WTC11 (cell line): ENCODE results near the gene PVALB. TPM values are rescaled to one million over a fixed set of nuclear protein-coding genes. Genes with fewer than 3 reads are reported as not detected.

Experiments
- ATAC-seq: fragments of 200-7000 bp; cut with Tn5 transposase; 2 replicates; pipeline ENCODE4 v1.10.0; 2021; ENCODE audit warnings: mild to moderate bottlenecking, moderate library complexity
- CTCF ChIA-PET: fragments of 300-600 bp; sonication (Branson Sonifier 250); formaldehyde crosslinking; loops from one replicate; lab custom pipeline; 2021; ENCODE audit warnings: antibody characterized with exemption; lab: Charles Lee
- POLR2A ChIA-PET: fragments of 350-600 bp; sonication (Branson Sonifier 250); formaldehyde crosslinking; loops from one replicate; lab custom pipeline; 2021; ENCODE audit warnings: antibody characterized with exemption; lab: Charles Lee
- DNase-seq: peaks from one replicate; pipeline ENCODE4 v3.0.0; 2021; ENCODE audit warnings: low spot score
- H3K27ac Mint-ChIP-seq: 2 replicates; pipeline ENCODE4 v1.8.0; 2021; ENCODE audit warnings: mixed read lengths
- H3K27me3 Mint-ChIP-seq: 2 replicates; pipeline ENCODE4 v1.8.0; 2021; ENCODE audit warnings: low read depth, mild to moderate bottlenecking, moderate library complexity, mixed read lengths
- H3K36me3 Mint-ChIP-seq: 2 replicates; pipeline ENCODE4 v1.8.0; 2021; ENCODE audit warnings: mixed read lengths
- H3K4me1 Mint-ChIP-seq: 2 replicates; pipeline ENCODE4 v1.8.0; 2022; ENCODE audit warnings: mixed read lengths
- H3K4me3 Mint-ChIP-seq: 2 replicates; pipeline ENCODE4 v1.8.0; 2021; ENCODE audit warnings: mild to moderate bottlenecking, moderate library complexity, mixed read lengths
- H3K9me3 Mint-ChIP-seq: 2 replicates; pipeline ENCODE4 v1.8.0; 2021; ENCODE audit warnings: mixed read lengths
- ETV6 ChIP-seq: sonication (generic); formaldehyde crosslinking; IDR thresholded peaks from 2 replicates; pipeline ENCODE4 v1.8.1; 2022; ENCODE audit warnings: mild to moderate bottlenecking, missing genetic modification reagents
- HMGA2 ChIP-seq: fragments of 250-450 bp; sonication (Bioruptor Pico); IDR thresholded peaks from 2 replicates; pipeline ENCODE4 v1.4.0; 2021; ENCODE audit warnings: mild to moderate bottlenecking, moderate library complexity
- MYBL2 ChIP-seq: sonication (generic); formaldehyde crosslinking; IDR thresholded peaks from 2 replicates; pipeline ENCODE4 v1.8.1; 2023; ENCODE audit warnings: mild to moderate bottlenecking, moderate library complexity, missing genetic modification reagents
- OVOL2 ChIP-seq: fragments of 250-450 bp; sonication (Bioruptor Pico); IDR thresholded peaks from 2 replicates; pipeline ENCODE4 v1.9.0; 2021; ENCODE audit warnings: mild to moderate bottlenecking, borderline replicate concordance
- TEAD1 ChIP-seq: sonication (generic); formaldehyde crosslinking; IDR thresholded peaks from 2 replicates; pipeline ENCODE4 v1.8.0; 2022; ENCODE audit warnings: mild to moderate bottlenecking, missing genetic modification reagents
- ZNF121 ChIP-seq: sonication (generic); formaldehyde crosslinking; IDR thresholded peaks from 2 replicates; pipeline ENCODE4 v1.8.0; 2023; ENCODE audit warnings: missing genetic modification reagents
- total RNA-seq: library from RNA; stranded (reverse); gene quantifications from 3 replicates; pipeline ENCODE4 v1.2.3, GENCODE V29; 2021
- TF ChIP-seq, protein P1 (sequence below): sonication (generic); formaldehyde crosslinking; IDR thresholded peaks from 2 replicates; pipeline ENCODE4 v1.8.1; 2022; ENCODE audit warnings: missing genetic modification reagents, borderline replicate concordance
- TF ChIP-seq, protein P2 (sequence below): sonication (generic); formaldehyde crosslinking; IDR thresholded peaks from 2 replicates; pipeline ENCODE4 v1.8.0; 2022; ENCODE audit warnings: mild to moderate bottlenecking, missing genetic modification reagents
- TF ChIP-seq, protein P3 (sequence below): sonication (generic); formaldehyde crosslinking; IDR thresholded peaks from 2 replicates; pipeline ENCODE4 v1.8.0; 2022; ENCODE audit warnings: mild to moderate bottlenecking, missing genetic modification reagents
- TF ChIP-seq, protein P4 (sequence below): sonication (generic); formaldehyde crosslinking; IDR thresholded peaks from 2 replicates; pipeline ENCODE4 v1.8.1; 2023; ENCODE audit warnings: mild to moderate bottlenecking, missing genetic modification reagents
- TF ChIP-seq, protein P5 (sequence below): sonication (generic); formaldehyde crosslinking; conservative IDR thresholded peaks from 2 replicates; pipeline ENCODE4 v1.8.1; 2022; ENCODE audit warnings: mild to moderate bottlenecking, missing genetic modification reagents
- TF ChIP-seq, protein P6 (sequence below): sonication (generic); formaldehyde crosslinking; IDR thresholded peaks from 2 replicates; pipeline ENCODE4 v1.8.1; 2023; ENCODE audit warnings: mild to moderate bottlenecking, moderate library complexity, missing genetic modification reagents
- TF ChIP-seq, protein P7 (sequence below): fragments of 250-450 bp; sonication (Bioruptor Pico); IDR thresholded peaks from 2 replicates; pipeline ENCODE4 v1.9.0; 2021; ENCODE audit warnings: mild to moderate bottlenecking
- TF ChIP-seq, protein P8 (sequence below): sonication (generic); formaldehyde crosslinking; IDR thresholded peaks from 2 replicates; pipeline ENCODE4 v1.8.1; 2022; ENCODE audit warnings: low read depth, mild to moderate bottlenecking, moderate library complexity, missing genetic modification reagents, borderline replicate concordance

The PVALB gene
- total RNA-seq, 1 experiment from 2014 or later: 2.7 TPM

DNA sequence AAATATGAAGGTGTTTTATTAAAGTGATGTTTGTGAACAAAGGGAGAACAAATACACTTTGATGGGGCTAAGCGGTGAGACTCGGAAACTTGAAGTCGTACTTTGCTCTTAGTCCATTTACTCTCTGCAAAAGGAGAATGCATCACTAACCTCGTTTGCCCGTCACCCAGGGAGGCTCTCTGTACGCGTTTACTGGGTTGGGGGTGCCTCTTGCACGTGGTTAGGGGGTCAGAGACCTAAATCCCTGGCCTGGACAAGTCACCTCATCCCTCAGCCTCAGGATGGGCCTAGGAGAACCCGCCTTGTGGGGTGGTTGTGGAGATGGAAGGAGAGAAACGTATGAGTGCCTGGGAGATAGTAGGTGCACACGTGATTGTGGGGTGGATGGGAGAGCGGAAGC lies 40.1 kb downstream of the PVALB start:
- Mint-ChIP-seq H3K9me3 (peaks cover 24% of the 10 kb centered on the region), H3K27me3 (peaks cover 30% of the 10 kb centered on the region), H3K4me3 (peak overlapping the region; percentile 91), H3K27ac (peak overlapping the region; percentile 93), H3K36me3 (peaks cover 31% of the 10 kb centered on the region), H3K4me1 (peaks cover 15% of the 10 kb centered on the region)
- ChIA-PET CTCF (interaction anchor here (0.7 to 4.1 kb wide), 13 partner anchors 9 to 696 kb away, joined by 3 to 58 read pairs (median 6); no protein-coding TSS in a partner anchor), POLR2A (interaction anchor here (1.0 kb wide), 1 partner anchor 411 kb away, joined by 4 read pairs; the partner anchor contains the start of gene C1QTNF6)
- no peak for DNase-seq
- ATAC-seq: no peak
- TF ChIP-seq, protein P1, sequence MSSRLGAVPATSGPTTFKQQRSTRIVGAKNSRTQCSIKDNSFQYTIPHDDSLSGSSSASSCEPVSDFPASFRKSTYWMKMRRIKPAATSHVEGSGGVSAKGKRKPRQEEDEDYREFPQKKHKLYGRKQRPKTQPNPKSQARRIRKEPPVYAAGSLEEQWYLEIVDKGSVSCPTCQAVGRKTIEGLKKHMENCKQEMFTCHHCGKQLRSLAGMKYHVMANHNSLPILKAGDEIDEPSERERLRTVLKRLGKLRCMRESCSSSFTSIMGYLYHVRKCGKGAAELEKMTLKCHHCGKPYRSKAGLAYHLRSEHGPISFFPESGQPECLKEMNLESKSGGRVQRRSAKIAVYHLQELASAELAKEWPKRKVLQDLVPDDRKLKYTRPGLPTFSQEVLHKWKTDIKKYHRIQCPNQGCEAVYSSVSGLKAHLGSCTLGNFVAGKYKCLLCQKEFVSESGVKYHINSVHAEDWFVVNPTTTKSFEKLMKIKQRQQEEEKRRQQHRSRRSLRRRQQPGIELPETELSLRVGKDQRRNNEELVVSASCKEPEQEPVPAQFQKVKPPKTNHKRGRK (CRISPR knock-in tag): no peak
- TF ChIP-seq ETV6 (CRISPR knock-in tag): no peak
- no peak for TF ChIP-seq HMGA2
- no peak for TF ChIP-seq OVOL2
- no peak for TF ChIP-seq ZNF121 (CRISPR knock-in tag)
- TF ChIP-seq MYBL2: no peak
- TF ChIP-seq, protein P2, sequence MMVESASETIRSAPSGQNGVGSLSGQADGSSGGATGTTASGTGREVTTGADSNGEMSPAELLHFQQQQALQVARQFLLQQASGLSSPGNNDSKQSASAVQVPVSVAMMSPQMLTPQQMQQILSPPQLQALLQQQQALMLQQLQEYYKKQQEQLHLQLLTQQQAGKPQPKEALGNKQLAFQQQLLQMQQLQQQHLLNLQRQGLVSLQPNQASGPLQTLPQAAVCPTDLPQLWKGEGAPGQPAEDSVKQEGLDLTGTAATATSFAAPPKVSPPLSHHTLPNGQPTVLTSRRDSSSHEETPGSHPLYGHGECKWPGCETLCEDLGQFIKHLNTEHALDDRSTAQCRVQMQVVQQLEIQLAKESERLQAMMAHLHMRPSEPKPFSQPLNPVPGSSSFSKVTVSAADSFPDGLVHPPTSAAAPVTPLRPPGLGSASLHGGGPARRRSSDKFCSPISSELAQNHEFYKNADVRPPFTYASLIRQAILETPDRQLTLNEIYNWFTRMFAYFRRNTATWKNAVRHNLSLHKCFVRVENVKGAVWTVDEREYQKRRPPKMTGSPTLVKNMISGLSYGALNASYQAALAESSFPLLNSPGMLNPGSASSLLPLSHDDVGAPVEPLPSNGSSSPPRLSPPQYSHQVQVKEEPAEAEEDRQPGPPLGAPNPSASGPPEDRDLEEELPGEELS: no peak
- TF ChIP-seq, protein P3, sequence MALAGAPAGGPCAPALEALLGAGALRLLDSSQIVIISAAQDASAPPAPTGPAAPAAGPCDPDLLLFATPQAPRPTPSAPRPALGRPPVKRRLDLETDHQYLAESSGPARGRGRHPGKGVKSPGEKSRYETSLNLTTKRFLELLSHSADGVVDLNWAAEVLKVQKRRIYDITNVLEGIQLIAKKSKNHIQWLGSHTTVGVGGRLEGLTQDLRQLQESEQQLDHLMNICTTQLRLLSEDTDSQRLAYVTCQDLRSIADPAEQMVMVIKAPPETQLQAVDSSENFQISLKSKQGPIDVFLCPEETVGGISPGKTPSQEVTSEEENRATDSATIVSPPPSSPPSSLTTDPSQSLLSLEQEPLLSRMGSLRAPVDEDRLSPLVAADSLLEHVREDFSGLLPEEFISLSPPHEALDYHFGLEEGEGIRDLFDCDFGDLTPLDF (CRISPR knock-in tag): no peak
- TF ChIP-seq, protein P4, sequence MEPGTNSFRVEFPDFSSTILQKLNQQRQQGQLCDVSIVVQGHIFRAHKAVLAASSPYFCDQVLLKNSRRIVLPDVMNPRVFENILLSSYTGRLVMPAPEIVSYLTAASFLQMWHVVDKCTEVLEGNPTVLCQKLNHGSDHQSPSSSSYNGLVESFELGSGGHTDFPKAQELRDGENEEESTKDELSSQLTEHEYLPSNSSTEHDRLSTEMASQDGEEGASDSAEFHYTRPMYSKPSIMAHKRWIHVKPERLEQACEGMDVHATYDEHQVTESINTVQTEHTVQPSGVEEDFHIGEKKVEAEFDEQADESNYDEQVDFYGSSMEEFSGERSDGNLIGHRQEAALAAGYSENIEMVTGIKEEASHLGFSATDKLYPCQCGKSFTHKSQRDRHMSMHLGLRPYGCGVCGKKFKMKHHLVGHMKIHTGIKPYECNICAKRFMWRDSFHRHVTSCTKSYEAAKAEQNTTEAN: no peak
- TF ChIP-seq TEAD1 (CRISPR knock-in tag): no peak
- TF ChIP-seq, protein P5, sequence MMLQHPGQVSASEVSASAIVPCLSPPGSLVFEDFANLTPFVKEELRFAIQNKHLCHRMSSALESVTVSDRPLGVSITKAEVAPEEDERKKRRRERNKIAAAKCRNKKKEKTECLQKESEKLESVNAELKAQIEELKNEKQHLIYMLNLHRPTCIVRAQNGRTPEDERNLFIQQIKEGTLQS (CRISPR knock-in tag): no peak
- TF ChIP-seq, protein P6, sequence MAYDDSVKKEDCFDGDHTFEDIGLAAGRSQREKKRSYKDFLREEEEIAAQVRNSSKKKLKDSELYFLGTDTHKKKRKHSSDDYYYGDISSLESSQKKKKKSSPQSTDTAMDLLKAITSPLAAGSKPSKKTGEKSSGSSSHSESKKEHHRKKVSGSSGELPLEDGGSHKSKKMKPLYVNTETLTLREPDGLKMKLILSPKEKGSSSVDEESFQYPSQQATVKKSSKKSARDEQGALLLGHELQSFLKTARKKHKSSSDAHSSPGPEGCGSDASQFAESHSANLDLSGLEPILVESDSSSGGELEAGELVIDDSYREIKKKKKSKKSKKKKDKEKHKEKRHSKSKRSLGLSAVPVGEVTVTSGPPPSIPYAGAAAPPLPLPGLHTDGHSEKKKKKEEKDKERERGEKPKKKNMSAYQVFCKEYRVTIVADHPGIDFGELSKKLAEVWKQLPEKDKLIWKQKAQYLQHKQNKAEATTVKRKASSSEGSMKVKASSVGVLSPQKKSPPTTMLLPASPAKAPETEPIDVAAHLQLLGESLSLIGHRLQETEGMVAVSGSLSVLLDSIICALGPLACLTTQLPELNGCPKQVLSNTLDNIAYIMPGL (CRISPR knock-in tag): no peak
- TF ChIP-seq, protein P7, sequence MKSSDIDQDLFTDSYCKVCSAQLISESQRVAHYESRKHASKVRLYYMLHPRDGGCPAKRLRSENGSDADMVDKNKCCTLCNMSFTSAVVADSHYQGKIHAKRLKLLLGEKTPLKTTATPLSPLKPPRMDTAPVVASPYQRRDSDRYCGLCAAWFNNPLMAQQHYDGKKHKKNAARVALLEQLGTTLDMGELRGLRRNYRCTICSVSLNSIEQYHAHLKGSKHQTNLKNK: no peak
- TF ChIP-seq, protein P8, sequence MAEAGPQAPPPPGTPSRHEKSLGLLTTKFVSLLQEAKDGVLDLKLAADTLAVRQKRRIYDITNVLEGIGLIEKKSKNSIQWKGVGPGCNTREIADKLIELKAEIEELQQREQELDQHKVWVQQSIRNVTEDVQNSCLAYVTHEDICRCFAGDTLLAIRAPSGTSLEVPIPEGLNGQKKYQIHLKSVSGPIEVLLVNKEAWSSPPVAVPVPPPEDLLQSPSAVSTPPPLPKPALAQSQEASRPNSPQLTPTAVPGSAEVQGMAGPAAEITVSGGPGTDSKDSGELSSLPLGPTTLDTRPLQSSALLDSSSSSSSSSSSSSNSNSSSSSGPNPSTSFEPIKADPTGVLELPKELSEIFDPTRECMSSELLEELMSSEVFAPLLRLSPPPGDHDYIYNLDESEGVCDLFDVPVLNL (CRISPR knock-in tag): no peak
